HepG2 (cell line): Measurements from ENCODE around the gene AUH. TPM values are rescaled to one million over a fixed set of nuclear protein-coding genes. Genes with fewer than 3 reads are reported as not detected.

Source experiments
- HOXA5 ChIP-seq: sonication (generic); formaldehyde crosslinking; IDR thresholded peaks from 2 replicates; pipeline ENCODE4 v1.4.0; 2020; ENCODE audit warnings: missing genetic modification reagents
- IKZF1 ChIP-seq: fragments of 450-650 bp; IDR thresholded peaks from 2 replicates; pipeline ENCODE4 v1.7.1; 2016
- IRX3 ChIP-seq: sonication (generic); formaldehyde crosslinking; IDR thresholded peaks from 2 replicates; pipeline ENCODE4 v1.8.1; 2023; ENCODE audit warnings: mild to moderate bottlenecking, low read depth, missing genetic modification reagents, borderline replicate concordance
- KDM2A ChIP-seq: sonication (generic); formaldehyde crosslinking; IDR thresholded peaks from 2 replicates; pipeline ENCODE4 v1.4.0; 2020; ENCODE audit warnings: low read depth, missing genetic modification reagents, borderline replicate concordance
- MAFG ChIP-seq: sonication (generic); formaldehyde crosslinking; IDR thresholded peaks from 2 replicates; pipeline ENCODE4 v1.5.1; 2020; ENCODE audit warnings: mild to moderate bottlenecking, missing genetic modification reagents
- NFKB2 ChIP-seq: sonication (generic); formaldehyde crosslinking; IDR thresholded peaks from 2 replicates; pipeline ENCODE4 v1.4.0; 2020; ENCODE audit warnings: missing genetic modification reagents, borderline replicate concordance
- SRY ChIP-seq: sonication (generic); formaldehyde crosslinking; IDR thresholded peaks from 2 replicates; pipeline ENCODE4 v1.8.0; 2022; ENCODE audit warnings: mild to moderate bottlenecking, missing genetic modification reagents
- TFDP1 ChIP-seq: IDR thresholded peaks from 2 replicates; pipeline ENCODE4 v1.6.1; 2016; ENCODE audit warnings: missing compliant biosample characterization, missing genetic modification reagents, borderline replicate concordance
- ZFP36L2 ChIP-seq: sonication (generic); formaldehyde crosslinking; IDR thresholded peaks from 2 replicates; pipeline ENCODE4 v1.4.0; 2020; ENCODE audit warnings: missing genetic modification reagents
- ZNF256 ChIP-seq: sonication (generic); formaldehyde crosslinking; conservative IDR thresholded peaks from 2 replicates; pipeline ENCODE4 v1.4.0; 2020; ENCODE audit warnings: missing genetic modification reagents
- ZNF383 ChIP-seq: sonication (generic); formaldehyde crosslinking; IDR thresholded peaks from 2 replicates; pipeline ENCODE4 v1.4.0; 2020; ENCODE audit warnings: missing genetic modification reagents, mild to moderate bottlenecking, borderline replicate concordance
- ZNF746 ChIP-seq: sonication (generic); formaldehyde crosslinking; IDR thresholded peaks from 2 replicates; pipeline ENCODE4 v1.8.0; 2022; ENCODE audit warnings: mild to moderate bottlenecking, missing genetic modification reagents
- ZNF749 ChIP-seq: sonication (generic); formaldehyde crosslinking; IDR thresholded peaks from 2 replicates; pipeline ENCODE4 v1.8.0; 2022; ENCODE audit warnings: mild to moderate bottlenecking, missing genetic modification reagents, moderate library complexity, borderline replicate concordance
- ZSCAN20 ChIP-seq: sonication (generic); formaldehyde crosslinking; IDR thresholded peaks from 2 replicates; pipeline ENCODE4 v1.4.0; 2020; ENCODE audit warnings: missing genetic modification reagents, mild to moderate bottlenecking, borderline replicate concordance
- ZSCAN21 ChIP-seq: sonication (generic); formaldehyde crosslinking; IDR thresholded peaks from 2 replicates; pipeline ENCODE4 v1.8.0; 2022; ENCODE audit warnings: mild to moderate bottlenecking, missing genetic modification reagents, moderate library complexity, borderline replicate concordance
- polyA plus RNA-seq, 8 experiments: library from polyadenylated mRNA; depleted of rRNA in 3 of 8; stranded (reverse) in 7 of 8; unstranded in 1 of 8; fragments of >200 nt; fragmentation: Illumina TruSeq in 4 of 8; extraction: Trizol in 4 of 8; gene quantifications; 2 replicates each; pipeline versions ENCODE4 v1.2.1 to v1.2.3, GENCODE V29; 2011 to 2016; ENCODE audit warnings: low read depth in 4 of 8, missing spikeins in 1 of 8, mixed read lengths in 1 of 8; ENCODE audit not compliant: insufficient read depth in 1 of 8
- total RNA-seq, 5 experiments: library from RNA; depleted of rRNA; stranded (reverse); fragments of >200 nt; fragmentation: Illumina TruSeq; extraction: Trizol; gene quantifications; 2 replicates each; pipeline ENCODE4 v1.2.3, GENCODE V29; 2016; ENCODE audit warnings: low read depth in 1 of 5

The AUH gene
- total and polyA plus RNA-seq, 2 of the 13 experiments (the other 11 are each of a cell fraction or from before 2014, with no cell fraction given), result 25.8 to 31.9 TPM

GRCh38 chr9:91361291-91362050 lies at the start of gene AUH (continued):
- TF ChIP-seq ZFP36L2 (CRISPR knock-in tag) (no peak), IKZF1 (no peak), IRX3 (CRISPR knock-in tag) (peak; percentile 92; the same call in 1 of the 2 replicates), TFDP1 (CRISPR knock-in tag) (peak; percentile 37; the same call in 1 of the 2 replicates), NFKB2 (CRISPR knock-in tag) (peak; percentile 91), ZSCAN20 (CRISPR knock-in tag) (peak; percentile 79; the same call in 1 of the 2 replicates), HOXA5 (CRISPR knock-in tag) (peak; percentile 50; the same call in 1 of the 2 replicates), ZNF749 (CRISPR knock-in tag) (0 out of 2 replicates have a peak, but pooled peaks have one; percentile 51), ZSCAN21 (CRISPR knock-in tag) (peak; percentile 25; the same call in 1 of the 2 replicates), MAFG (CRISPR knock-in tag) (no peak), ZNF383 (CRISPR knock-in tag) (no peak), ZNF256 (CRISPR knock-in tag) (no peak), SRY (CRISPR knock-in tag) (peak; percentile 57; the same call in 1 of the 2 replicates), ZNF746 (CRISPR knock-in tag) (peak; percentile 25; the same call in 1 of the 2 replicates), KDM2A (CRISPR knock-in tag) (peak; percentile 37; the same call in 1 of the 2 replicates)
